GM12872 (cell line): Measurements from ENCODE around the gene RASGRF2.

Experiments
- TF ChIP-seq, protein P1 (sequence below): IDR thresholded peaks from 3 replicates; pipeline ENCODE4 v1.5.1; 2011; ENCODE audit warnings: low read depth, mild to moderate bottlenecking, low read length, moderate library complexity; ENCODE audit not compliant: insufficient read depth

Gene RASGRF2

GRCh38 chr5:80982093-80982492 lies 21.9 kb downstream of the RASGRF2 start:
- TF ChIP-seq, protein P1, sequence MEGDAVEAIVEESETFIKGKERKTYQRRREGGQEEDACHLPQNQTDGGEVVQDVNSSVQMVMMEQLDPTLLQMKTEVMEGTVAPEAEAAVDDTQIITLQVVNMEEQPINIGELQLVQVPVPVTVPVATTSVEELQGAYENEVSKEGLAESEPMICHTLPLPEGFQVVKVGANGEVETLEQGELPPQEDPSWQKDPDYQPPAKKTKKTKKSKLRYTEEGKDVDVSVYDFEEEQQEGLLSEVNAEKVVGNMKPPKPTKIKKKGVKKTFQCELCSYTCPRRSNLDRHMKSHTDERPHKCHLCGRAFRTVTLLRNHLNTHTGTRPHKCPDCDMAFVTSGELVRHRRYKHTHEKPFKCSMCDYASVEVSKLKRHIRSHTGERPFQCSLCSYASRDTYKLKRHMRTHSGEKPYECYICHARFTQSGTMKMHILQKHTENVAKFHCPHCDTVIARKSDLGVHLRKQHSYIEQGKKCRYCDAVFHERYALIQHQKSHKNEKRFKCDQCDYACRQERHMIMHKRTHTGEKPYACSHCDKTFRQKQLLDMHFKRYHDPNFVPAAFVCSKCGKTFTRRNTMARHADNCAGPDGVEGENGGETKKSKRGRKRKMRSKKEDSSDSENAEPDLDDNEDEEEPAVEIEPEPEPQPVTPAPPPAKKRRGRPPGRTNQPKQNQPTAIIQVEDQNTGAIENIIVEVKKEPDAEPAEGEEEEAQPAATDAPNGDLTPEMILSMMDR = no peak

GRCh38 chr5:80985600-80986228 lies 25.6 kb downstream of the RASGRF2 start:
- TF ChIP-seq, protein P1 = no peak

- TF ChIP-seq, protein P1 = no peak
Observed at GRCh38 chr5:80986382-80986781, 26.2 kb downstream of the RASGRF2 start.

DNA sequence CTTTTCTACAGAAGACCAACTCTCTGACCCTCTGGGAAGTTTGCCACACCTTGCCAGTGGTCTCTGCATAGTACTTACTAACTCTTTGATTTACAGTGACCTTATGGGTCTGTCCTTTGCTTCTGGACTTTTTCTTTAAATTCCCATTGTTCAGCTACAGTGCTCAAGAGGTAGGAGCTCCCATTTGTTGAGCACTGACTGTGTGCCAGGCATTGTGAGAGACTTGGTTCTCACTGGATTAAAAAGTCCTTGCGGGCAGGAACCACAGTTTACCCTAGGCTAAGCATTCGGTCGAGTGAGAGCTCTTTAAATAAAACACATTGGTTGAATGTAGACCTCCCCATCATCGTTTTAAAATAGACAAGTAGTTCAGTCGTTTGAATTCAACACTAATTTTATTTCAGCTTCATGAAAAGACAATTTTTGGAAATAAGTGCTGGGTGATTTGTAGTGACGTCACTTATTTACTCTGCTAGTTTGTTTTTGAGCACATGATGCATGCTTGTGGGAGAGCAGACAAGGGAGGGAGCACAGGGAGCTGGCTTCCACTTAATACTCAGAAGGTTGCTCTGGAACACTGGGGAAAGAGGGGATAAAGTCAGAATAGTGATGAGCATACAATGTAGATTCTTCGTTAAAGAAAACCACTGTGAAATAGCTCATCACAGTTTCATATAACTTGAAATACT lies 27.1 kb downstream of the RASGRF2 start:
- TF ChIP-seq, protein P1 = no peak

GRCh38 chr5:80988419-80988935 lies 28.3 kb downstream of the RASGRF2 start:
- TF ChIP-seq, protein P1 = no peak

DNA sequence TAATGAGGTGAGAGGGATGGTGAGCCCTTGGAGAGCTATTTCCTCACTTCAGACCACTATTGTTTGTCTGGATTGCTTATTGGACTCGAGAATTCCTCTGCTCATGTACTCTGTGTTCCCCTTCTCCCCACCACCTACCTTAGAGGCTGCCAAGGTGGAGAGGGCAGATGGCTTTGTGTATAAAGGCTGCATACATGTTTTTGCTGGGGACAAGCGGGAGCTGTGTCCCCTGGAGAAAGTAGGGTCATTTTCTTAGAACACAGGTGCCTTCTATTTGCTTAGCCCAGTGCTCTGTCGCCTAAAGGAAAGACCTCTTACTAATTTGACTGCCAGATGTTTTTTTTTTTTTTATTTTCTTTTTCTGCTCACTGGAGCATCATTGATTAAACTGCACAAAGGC lies 29.7 kb downstream of the RASGRF2 start:
- TF ChIP-seq, protein P1 = no peak

DNA sequence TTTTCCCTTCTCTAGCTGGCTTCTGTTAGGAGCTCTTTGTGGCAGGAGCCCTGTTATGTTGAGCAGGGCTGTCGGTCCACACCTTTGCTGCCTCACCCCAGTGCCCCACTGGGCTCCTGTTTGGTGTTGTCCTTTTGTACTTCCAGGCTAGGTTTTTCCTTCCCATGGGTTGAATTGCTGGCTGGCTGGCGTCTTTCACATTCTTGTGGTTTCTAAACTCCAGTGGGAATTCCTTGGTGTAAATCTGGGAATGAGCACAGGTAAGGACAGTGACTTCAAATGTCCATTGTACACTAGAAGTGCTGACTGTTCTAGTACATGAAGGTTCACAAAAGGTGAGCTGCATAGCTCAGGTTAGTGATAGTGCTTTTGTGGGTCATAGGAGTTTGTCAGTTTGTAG lies 30.4 kb downstream of the RASGRF2 start:
- TF ChIP-seq, protein P1 = no peak
